NCI-H2029 treated with DMSO at 0.1 percent for 48 hours (cell line): ENCODE data around the gene RXRA.

Source experiments
- DNase-seq: peaks from one replicate; lab custom pipeline; 2025; lab: John Stamatoyannopoulos, UW

The RXRA gene

GRCh38 chr9:134475011-134475790 is 148.9 kb downstream of the RXRA start:
- no peak for DNase-seq

- no peak for DNase-seq
Observed at GRCh38 chr9:134476272-134476941, 150.2 kb downstream of the RXRA start.

GRCh38 chr9:134476942-134477335 is 150.7 kb downstream of the RXRA start:
- DNase-seq: no peak

GRCh38 chr9:134477342-134477925 is 151.2 kb downstream of the RXRA start:
- DNase-seq: no peak

- DNase-seq: no peak
Observed at GRCh38 chr9:134477927-134478326, 151.7 kb downstream of the RXRA start.

GRCh38 chr9:134481762-134482161 is 155.5 kb downstream of the RXRA start:
- no peak for DNase-seq

- no peak for DNase-seq
Observed at GRCh38 chr9:134482226-134482625, 156.0 kb downstream of the RXRA start.

- no peak for DNase-seq
Observed at GRCh38 chr9:134483361-134484184, 157.3 kb downstream of the RXRA start.

- no peak for DNase-seq
Observed at GRCh38 chr9:134484479-134484878, 158.2 kb downstream of the RXRA start.

- no peak for DNase-seq
Observed at GRCh38 chr9:134485653-134486052, 159.4 kb downstream of the RXRA start.

GRCh38 chr9:134486143-134486591 is 159.9 kb downstream of the RXRA start:
- no peak for DNase-seq

GRCh38 chr9:134486596-134486995 is 160.3 kb downstream of the RXRA start:
- DNase-seq: no peak
